NCI-H524 treated with DMSO at 0.1 percent for 48 hours (cell line): Measurements from ENCODE around the gene OPCML.

ENCODE experiments used
- DNase-seq: peaks from one replicate; lab custom pipeline; 2025; lab: John Stamatoyannopoulos, UW

The OPCML gene

DNA sequence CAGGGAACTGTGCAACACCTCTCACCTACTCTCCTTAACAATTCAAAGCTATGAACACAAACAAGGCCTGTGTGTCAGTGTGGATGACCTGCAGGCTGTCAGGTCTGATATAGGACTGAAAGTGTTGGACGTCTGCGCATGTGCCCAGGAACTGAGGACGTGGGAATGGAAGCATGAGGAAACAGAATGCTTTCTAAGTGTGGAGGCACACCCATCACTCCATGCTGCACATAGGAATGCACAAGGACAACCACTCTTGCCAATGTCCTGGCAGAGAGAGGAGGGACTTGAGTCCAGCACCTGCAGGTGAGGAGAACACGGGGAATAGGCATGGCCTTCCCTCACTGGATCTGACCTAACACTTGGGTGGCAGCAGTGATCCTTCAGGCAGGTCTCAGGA lies 874.3 kb downstream of the OPCML start:
- DNase-seq, result no peak

DNA sequence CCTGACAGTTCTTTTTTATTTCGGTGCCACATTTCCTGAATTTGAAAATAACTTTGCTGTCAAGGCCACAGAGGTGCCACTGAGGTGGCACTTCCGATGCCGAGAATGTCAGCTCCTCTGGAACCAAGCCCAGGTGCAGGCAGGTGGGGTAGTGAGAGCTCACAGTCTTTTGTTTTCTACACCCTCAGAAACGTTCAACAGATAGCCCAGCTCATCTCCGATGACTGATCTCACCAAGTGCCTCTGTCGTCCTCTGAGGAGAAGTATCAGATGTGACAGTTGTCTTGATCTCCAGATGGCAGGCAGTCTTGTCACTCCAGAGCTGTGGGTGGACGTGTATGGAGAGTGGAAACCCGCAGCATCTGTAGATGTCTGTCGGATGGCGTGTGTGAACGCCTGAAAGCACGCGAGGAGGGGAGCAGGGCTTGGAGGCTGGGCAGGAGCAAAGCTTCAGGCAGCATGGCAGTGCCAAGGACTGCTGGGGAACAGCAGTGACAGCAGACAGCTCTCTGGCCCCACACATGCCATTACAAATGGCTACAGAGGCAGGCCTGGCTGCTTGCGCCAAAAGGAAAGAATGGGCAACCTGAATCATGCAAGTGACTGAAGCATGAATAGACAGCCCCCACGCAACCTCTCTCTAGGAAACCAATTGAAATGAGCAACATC lies 877.0 kb downstream of the OPCML start:
- DNase-seq, result no peak

DNA sequence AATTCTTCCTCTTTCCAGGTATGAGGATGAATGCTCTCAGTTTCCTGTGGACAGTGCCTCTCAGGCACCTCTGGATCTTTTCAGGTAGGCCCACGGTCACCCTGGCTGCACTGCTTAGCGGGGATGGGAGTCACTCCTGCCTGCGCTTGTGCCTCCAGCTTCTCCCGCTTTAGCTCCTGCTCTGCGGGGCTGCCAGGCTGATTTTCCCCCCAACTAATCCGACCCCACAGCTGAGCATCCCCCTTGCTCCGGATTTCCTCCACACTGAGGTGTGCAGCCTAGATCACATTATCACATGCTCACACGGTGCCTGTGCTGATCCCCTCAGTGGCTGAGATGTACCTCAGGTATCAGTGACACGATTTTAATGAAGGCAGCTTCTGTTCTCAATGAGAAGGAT lies 879.1 kb downstream of the OPCML start:
- no peak for DNase-seq

DNA sequence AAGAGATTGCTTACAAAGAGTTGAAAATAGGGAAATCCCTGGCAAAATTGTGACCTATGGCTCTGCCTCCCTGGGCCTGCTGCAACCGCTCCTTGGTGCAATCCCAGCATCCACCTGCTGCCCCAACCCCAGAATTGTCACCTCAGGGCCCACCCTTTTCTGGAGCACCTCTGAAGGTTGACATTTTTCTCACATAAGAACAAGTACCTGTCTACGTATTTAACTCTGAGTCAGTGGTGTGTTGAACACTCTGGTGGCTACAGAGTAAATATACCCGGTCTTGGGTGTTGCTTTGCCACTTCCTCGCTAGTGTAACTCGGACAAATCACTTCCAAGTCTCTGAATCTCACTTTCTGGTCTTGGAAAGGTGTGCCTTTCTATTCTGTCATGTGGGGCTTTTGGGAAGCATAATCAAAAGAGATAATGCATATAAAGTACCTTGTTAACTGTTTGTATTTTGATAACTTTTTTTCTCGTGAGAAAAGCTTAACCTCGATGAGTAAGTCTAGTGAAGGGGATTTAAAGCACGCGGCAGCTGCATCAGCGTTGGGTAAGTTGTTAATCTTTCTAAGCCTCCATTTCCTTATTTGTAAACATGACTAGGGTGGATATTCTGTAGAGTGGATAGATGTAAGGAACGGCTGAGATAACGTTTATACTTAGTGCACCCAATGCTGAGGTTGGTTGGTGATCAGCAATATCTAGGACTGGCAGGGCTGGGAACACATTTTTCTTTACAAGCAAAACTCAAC lies 881.2 kb downstream of the OPCML start:
- no peak for DNase-seq

DNA sequence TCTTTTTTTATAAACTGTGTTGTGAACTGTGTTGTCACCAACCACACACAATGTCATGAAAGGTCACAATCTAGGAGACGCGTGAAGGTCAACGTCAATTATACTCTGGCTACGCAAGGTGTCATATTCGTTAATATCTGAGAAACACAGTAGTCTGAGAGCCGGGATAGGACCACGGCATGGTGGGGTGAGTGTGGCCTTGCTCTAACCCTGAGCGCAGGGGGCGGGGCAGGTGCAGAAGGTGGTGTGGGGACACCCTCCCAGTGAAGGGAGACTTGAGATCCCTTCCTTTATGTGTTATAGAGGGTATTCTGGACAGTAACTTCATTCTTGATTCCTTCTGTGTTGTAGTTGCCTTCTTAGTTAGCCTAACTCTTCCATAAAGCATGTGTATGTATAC lies 883.0 kb downstream of the OPCML start:
- no peak for DNase-seq

DNA sequence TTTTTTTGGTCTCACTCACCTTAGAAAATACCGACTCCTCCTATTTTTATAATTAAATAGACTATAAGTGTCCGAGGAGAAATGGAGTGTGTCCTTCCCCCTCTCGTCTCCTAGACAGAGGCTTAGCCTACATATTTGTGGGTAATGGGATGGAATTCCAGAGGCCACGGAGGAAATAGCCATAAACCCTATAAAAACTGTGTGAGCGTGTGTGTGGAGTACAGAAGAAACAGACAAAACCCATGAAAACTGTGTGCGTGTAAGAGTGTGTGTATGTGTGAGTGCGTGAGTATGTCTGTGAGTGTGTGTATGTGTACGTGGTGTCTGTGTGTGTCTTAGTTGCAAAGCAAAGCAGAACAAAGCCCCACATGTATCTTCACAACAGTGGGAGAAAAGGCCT lies 883.5 kb downstream of the OPCML start:
- DNase-seq, result no peak

DNA sequence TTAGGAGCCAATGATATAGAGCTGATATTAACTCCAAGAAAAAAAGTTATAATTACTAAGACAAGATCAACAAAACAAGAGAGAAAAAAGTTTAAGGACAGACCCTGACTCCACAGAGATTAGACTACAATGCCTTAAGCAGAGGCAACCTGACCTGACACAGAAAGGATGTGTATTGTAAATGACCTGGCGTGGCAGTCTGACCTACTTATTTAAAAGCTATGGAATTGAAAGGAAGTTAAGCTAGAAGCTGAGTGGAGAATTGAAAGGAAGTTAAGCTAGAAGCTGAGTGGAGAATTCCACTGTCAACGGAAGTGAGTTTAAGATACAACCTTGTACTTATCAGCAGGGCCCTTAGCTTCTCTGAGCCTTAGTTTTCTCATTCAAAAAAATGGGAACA lies 885.4 kb downstream of the OPCML start:
- DNase-seq, result no peak

DNA sequence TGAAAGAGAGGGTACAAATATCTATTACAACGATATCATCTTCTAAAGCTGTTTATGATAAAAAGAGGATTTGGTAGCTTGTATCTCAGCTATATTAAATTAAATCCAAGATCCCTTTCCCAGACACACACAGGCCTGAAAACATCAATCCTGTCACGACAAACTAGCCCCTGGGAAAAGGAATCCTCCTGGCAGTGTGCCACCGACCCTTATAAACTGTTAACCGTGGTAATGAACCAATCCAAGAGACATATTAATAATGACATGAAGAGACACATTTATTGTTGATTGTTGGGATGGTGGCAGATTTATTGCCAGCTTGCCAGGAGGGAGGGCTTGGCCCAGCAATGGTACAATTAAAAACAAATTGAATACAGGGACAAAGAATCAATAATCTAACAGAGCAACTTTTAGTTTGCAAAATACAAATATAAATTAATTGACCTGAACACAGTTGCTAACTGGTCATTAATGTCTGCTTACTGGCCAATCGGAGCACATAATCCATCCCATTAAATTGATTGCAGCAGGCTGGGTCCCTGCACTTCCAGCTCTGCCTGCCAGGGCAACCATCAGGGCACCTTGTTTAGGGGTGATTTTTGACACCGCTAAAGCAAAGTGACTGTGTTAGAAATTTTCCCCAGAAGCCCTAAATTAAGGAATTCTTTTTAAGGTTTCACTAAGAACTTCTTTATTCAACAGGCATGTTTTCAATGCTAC lies 887.6 kb downstream of the OPCML start:
- DNase-seq, result peak; percentile 33

DNA sequence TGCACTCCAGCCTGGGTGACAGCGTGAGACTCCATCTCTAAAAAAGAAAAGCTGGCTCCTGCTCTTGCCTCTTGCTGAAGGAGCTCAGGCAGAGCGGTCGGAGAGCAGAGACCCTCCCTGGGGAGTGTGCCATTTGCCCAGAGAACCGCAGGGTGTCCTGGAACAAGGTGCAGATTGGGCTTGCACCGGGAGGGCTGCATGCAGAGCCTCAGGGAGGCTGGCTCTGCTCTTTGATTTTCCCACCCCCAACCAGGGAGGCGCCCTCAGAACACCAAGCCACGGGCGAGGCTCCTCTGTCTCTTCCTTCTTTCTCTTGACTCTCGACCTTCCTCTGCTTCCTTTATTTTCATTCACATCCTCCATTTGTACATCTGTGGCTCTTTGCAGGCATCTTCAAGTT lies 889.1 kb downstream of the OPCML start:
- no peak for DNase-seq

DNA sequence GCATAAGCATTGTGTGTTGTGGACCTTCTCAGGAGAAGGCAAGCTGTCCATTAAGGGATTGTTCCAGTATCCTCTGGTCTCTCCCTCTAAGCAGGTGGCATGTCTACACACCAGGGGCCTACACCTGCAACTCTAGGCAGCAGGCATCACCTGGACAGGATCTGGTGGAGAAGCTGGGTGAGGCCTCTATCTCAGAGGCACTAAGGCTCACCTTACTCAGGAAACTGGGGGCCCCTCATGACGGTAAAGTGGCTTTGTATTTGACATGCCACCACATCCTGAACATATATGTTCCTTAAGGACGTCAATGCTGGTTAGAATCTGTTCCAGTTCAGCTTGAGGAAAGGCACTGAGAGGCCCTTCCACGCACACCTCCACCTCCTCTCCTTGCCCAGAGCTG lies 891.3 kb downstream of the OPCML start:
- no peak for DNase-seq

DNA sequence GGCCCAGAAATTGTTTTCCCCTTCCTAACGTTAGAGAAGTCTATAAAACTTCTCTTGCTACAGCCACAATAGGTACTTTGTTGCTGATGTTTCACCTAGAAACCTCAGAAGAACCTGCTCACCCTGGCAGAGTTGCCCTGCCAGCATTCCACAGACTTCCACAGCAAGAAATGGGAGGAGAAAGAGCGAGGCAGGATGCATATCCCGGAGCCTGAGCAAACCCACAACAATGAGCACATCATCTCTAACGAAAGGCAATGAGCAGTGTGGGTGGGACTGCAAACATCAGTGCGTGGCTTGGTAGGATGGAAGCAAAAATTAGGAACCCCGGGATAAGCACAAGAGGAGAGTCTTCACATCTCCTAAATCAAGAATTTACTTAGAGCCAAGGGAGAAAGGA lies 892.3 kb downstream of the OPCML start:
- DNase-seq, result no peak

DNA sequence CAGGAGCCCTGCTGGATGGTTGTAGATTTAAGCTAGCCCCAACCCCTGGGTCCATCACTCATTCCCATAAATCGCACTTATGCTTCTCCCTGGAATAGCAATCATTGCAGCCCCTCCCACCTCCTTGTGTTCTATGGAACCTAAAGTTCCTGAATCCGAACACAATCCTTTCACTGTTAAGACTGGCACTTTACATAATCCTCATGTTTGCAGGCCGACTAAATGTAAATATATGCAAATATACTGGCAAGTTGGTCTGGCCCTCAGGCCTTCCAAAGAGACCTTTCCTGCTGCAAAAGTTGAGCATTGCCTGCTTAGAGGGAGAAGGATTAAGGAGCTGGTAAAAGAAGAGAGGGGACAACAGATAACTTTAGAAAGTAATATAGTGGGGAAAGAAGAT lies 892.9 kb downstream of the OPCML start:
- no peak for DNase-seq

DNA sequence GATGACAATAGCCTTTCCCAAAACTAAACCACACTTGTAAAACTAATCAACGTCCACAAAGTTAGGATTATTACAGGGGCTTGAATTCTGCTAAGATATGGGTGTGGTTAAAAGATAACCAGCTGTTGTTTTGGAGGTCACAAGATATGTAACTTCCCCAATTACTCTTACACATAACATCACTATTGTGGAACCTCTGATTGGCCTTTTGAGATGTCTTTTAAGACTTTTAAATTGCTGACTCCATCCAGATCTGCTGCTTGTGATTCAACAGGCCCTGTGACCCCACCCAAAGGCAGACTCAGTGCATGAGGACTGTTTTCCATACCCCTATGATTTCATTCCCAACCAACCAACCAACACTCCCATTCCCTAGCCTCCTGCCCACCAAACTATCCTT lies 893.9 kb downstream of the OPCML start:
- DNase-seq, result no peak

DNA sequence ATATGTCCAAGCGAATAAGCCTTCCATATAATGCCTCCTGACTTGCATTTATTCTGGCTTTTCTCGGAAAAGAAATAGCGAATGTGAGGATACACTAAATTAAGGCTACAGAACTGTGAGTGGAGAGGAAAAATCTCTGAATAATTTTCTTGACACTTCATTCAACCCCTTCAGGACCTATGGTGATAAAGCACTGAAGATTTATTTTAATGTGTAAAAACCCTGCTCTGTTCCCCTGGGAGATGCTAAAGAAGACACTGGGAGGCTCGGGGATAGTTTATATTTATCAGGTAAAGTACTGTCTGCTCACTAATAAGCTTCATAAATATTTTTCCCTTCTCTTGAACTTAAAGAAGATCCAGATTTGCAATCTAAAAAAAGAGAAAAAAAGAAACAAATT lies 895.8 kb downstream of the OPCML start:
- DNase-seq, result no peak

DNA sequence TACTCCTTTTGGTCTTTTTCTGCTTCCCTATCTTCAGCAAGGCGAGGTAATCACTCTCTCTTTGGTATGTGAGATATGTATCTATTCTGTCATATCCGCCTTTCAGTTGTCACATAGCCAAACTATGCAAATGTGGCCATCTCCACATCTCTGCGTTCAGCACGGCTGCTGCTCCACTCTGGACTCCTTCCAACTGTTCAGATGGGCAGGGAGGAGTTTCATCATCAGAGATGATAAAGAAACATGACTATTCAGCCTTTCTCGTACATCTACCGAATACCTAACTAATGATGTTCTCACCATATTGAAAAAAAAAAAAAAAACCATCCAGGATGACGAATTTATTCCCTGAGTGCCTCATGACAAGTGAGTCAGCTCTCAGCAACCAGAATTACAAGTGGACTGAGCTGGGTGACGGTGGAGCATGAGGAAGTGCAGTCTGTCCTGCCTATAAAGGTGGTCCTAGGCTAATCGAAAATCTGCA lies 899.6 kb downstream of the OPCML start:
- no peak for DNase-seq

DNA sequence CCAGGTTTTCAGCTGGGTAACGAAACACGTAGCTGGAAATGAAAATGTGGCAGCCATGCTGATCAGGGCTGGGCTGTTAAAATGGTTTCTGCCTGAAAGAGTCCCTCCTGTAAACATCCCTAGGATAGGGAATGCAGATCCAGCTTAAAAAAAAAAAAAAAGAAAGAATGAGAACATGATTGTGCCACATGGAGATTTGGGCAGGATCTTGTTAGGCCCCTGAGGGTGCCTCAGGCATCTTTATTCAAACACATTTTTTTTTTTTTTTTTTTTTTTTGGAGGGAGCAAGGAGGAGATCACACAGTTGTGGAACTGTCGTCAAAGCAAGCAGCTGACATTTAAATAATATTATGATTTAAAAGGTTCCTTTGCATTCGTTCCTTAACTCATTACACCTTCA lies 900.3 kb downstream of the OPCML start:
- no peak for DNase-seq

DNA sequence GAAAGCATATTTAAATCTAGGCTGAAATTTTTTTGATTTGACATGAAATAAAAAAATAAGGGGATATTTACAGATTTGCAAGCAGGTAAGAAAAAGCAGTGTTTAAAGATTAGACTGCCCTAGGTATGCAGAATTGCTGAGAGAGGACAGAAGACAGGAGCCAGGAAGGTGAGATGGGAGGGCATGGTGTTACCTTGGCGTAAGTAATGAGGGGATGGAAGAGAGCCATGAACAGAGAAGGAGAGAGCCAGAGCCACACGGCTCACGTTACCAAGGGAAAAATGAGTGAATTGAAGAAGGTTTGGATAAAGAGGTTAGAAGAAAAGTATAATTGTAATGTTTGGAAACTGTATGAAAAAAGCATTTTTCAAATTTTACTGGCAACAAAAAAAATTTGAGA lies 904.3 kb downstream of the OPCML start:
- no peak for DNase-seq

DNA sequence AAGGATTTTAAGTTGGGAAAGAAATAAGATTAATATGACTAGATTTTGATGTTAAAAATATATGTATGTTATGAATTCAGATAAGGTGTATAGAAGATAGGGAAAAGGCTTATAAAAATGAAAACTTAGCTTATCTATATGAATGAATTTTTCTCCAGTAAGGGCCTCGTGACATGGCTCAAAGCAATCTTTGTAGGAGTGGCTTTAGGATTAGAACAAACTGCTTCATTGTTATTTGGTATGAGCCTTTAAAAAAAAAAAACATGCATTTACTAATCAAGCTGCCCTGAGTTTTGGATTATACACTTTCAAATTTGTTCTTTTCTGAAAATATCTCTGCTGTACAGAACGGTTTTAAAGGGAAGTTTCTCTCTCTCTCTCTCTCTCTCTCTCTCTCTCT lies 905.9 kb downstream of the OPCML start:
- DNase-seq, result no peak

DNA sequence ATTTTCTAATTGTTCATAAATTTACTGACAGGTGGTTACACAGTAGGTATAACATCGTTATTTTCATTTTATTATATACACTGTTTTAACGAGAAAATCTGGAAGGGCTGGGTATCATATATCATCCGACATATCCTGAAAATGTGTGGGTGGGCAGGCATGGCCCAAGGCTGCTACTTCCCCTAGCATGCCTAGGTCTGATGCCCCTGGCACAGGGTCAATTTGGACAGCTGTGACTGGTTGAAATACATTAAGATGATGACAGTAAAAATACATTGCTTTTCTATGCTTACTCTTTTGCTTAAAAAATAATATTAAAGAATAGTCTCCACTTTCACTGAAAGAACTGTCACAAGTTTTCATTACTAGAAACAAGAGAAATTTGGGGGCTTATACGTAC lies 908.8 kb downstream of the OPCML start:
- DNase-seq, result peak; percentile 62

DNA sequence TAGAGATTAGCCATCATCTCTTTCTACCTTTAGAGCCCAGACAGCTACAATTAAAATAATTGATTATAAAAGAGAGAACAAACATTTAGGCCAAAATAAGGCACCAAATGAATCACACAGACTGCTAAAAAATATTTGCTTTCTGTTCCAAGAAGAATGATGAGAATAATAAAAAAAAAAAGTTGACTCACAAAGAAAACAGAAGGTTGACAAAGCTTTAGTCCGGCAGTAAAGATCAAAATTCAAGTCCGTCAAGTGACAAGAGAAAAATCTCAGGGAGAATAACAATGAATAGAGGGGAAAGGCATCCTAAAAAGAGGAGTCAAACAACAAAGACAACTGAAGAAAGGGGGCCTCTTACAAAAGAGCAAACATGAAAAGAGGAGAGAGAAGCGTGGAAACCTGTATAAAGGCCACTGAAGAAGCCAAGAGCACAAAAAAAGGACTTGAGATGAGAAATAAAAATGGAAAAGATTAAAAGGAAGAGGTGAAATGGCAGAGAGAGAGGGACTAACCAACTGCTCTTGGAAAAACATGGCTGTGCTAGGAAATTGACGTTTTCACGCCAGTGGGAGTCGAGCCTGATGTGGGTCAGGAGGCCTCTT lies 910.2 kb downstream of the OPCML start:
- no peak for DNase-seq

DNA sequence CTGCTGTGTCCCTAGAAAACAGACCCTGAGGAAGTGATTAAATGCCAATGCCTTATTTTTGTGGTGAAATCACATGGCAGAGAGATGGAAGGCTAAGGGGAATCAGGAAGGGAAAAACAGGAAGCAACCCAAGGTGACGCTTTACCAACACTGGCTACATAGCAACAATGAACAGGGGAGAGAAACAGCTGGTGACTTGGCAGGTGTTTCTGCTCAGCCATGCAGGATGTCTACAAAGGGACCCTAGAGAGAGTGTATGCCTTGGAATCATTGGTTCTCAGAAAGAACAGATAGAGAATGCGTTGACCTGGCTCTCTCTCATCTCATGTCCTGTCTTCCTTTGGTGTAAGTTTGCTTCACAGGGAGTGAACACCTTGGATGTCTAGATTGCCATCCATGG lies 911.9 kb downstream of the OPCML start:
- no peak for DNase-seq

DNA sequence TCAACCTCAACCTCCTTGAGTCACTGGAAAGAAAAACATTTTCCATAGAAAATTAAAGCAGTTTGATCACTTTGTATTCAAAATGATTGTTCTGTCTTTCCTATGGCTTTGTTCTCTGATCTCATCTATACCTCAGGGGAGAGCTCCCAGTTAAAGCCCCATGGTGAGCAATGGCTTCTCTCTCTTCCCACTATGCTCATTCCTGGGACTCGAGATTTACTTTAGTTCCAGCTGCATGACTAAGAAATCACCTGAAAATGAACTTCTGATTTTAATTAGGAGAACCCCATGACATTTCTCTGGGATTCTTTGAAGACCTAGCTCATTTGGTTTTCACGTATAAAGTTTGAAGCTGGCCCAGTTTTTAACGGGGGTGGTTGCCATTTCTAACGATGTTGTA lies 921.5 kb downstream of the OPCML start:
- DNase-seq, result no peak

DNA sequence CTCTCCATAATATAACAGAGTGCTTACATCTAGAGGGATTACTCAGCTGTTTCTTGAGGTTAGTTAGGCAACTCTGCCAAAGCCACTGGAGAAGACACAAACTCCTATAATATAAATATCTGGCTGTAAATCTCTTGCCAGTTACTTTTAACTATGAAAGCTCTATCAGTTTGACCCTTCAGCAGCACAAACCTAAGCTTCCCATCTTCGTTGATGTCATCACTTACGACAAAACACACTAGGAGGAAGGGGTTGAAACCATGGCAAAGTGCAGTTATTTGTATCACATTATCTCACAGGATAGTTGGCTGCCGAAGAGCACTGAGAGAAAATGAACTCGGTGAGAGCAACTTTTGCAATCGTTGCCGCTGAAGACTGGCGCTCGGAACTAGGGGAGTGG lies 922.1 kb downstream of the OPCML start:
- DNase-seq, result no peak
